ENCODE data around the gene SYT14. TPM values are rescaled to one million over a fixed set of nuclear protein-coding genes. Genes with fewer than 3 reads are reported as not detected.
"Not testable (repeated sequence)": the region's sequence is repeated elsewhere in the genome, so short reads cannot be mapped to it uniquely, and the experiment has no call there.

The SYT14 gene
- total RNA-seq, 2 experiments from 2014 or later, result not detected

GRCh38 chr1:210098356-210098755, 160.3 kb downstream of the SYT14 start:
- CTCF ChIA-PET, result no interaction called here
- POLR2A ChIA-PET, result no interaction called here

DNA sequence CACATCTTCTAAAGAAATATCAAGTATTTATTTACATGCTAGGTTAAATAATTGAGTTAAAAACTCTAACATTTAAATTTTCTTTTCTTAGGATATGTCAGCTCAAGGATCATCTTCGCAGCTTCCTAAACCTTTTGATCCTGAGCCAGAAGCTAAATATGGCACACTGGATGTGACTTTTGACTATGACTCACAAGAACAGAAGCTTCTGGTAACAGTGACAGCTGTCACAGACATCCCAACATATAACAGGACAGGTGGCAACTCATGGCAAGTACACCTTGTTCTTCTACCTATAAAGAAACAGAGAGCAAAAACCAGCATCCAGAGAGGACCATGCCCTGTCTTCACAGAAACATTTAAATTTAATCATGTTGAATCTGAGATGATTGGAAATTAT, 161.9 kb downstream of the SYT14 start:
- CTCF ChIA-PET, result no interaction called here
- POLR2A ChIA-PET, result no interaction called here

- ChIA-PET POLR2A (no interaction called here), CTCF (no interaction called here)
Observed at GRCh38 chr1:210104103-210104502, 166.1 kb downstream of the SYT14 start.

- POLR2A ChIA-PET, CTCF ChIA-PET: not testable (repeated sequence)
Observed at GRCh38 chr1:210112906-210113305, 174.9 kb downstream of the SYT14 start.

GRCh38 chr1:210117198-210117597, 179.2 kb downstream of the SYT14 start:
- ChIA-PET CTCF (no interaction called here), POLR2A (no interaction called here)

DNA sequence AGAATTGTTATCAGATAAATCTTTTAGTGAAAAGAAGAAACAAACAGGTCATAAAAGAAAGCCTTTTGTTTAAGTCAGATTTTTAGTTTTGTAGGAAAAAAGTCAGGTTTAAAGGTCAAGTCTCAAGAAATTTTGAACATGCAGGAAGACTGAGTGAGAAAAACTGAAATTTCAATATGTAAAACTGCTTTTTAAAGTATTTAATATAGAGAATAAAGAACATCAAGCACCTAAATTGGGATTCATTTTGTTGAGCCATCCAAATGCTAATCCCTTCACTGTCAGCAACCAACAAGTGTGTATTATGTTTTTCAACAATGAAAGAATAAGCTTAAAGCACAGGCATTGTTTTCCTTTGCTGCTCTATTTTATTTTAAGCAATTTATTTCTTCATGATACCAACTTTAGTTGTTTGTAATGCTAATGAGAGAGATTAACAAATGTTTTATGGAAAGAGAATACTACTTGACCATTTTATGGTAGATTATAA, 179.7 kb downstream of the SYT14 start:
- CTCF ChIA-PET, result no interaction called here
- POLR2A ChIA-PET, result no interaction called here

- CTCF ChIA-PET, result no interaction called here
- POLR2A ChIA-PET, result no interaction called here
Observed at GRCh38 chr1:210123383-210123782, 185.4 kb downstream of the SYT14 start.

- ChIA-PET CTCF (interaction anchor here (0.6 kb wide), 1 partner anchor 380 kb away, joined by 3 read pairs; no protein-coding TSS in a partner anchor), POLR2A (no interaction called here)
Observed at GRCh38 chr1:210123924-210124589, 186.0 kb downstream of the SYT14 start.

DNA sequence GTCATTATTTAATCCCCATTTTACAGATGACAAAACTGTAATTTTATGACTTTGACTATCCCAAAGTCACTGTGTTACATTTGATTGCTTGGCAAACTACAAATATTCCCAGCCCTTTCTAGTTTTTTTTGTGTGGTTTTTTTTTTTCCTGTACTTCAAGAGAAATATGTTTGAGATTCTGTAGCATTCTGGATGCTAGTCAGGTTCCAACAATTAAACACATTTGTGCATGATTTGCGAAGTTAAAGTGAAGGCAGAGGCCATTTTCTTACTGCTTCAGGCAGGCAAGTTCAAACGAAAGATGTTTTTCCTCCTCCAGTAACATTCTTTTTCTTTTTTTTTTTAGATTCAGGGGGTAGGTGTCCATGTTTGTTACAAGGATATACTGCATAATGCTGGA, 186.7 kb downstream of the SYT14 start:
- POLR2A ChIA-PET, result no interaction called here
- CTCF ChIA-PET, result interaction anchor here (0.6 kb wide), 1 partner anchor 380 kb away, joined by 3 read pairs; no protein-coding TSS in a partner anchor

GRCh38 chr1:210125143-210125542, 187.1 kb downstream of the SYT14 start:
- ChIA-PET POLR2A (no interaction called here), CTCF (no interaction called here)

DNA sequence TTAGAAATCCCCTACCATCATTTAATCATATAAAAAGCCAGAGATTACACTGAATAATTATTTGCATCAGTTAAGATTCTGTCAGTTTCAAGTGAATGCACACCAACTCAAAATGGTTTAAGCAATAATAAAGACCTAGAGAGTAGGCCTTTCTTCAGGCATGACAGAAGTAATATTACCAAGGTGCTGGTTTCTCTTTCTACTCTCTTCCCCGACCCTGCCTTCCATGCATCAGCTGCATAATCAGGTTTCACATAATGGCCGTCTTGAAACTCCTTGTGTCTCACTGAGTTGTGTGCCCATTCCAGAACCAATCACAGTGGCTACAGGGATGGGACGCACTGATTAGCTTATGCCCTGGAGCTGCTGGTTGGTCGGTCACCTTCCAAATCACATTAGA, 191.1 kb downstream of the SYT14 start:
- CTCF ChIA-PET, result no interaction called here
- POLR2A ChIA-PET, result no interaction called here

GRCh38 chr1:210129759-210130158, 191.7 kb downstream of the SYT14 start:
- POLR2A ChIA-PET, result no interaction called here
- CTCF ChIA-PET, result no interaction called here

DNA sequence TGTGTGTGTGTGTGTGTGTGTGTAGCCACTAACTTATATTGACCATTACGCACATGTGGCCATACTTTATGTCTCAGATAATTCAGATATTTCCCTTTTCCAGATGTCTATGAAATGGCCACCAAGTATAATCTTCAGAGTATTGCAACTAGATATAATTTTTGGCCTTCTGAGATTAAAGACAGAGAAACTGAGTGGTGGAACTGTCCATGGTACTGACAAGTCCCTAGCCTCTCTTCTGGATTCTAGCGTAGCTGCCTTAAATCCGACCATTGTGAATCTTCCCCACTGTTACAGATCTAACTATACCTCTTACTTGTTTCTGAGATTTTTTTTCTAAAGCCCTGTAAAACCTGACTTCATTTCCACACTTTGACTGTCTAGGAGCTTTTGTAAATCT, 194.6 kb downstream of the SYT14 start:
- CTCF ChIA-PET, result no interaction called here
- POLR2A ChIA-PET, result no interaction called here

GRCh38 chr1:210143465-210144062, 205.5 kb downstream of the SYT14 start:
- POLR2A ChIA-PET, result no interaction called here
- CTCF ChIA-PET, result interaction anchor here (0.7 to 2.1 kb wide), 3 partner anchors 158 to 257 kb away, joined by 3 to 9 read pairs (median 3); no protein-coding TSS in a partner anchor

DNA sequence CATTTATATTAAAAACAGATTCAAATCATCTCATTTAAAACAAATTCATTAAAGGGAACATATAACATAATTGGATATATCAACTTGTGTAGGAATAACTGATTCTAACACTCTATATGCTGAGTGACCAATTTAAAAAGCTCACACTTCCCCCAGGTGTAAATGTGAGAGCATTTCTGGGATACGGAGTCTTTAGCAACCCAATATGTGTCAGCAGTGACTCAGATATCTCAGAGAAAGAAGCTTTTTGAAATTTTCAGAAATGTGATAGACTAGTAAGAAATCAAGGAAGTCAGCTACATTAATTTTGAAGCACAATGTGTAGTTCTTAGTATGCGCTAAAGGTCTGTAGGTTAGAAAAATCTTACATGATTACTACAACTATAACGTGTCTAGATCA, 206.7 kb downstream of the SYT14 start:
- POLR2A ChIA-PET, result no interaction called here
- CTCF ChIA-PET, result interaction anchor here (2.1 kb wide), 1 partner anchor 167 kb away, joined by 9 read pairs; no protein-coding TSS in a partner anchor

GRCh38 chr1:210151052-210151672, 213.1 kb downstream of the SYT14 start:
- ChIA-PET CTCF (no interaction called here), POLR2A (no interaction called here)

- POLR2A ChIA-PET, result no interaction called here
Observed at GRCh38 chr1:210159211-210159610, 221.2 kb downstream of the SYT14 start.

GRCh38 chr1:210170220-210170619, 232.2 kb downstream of the SYT14 start:
- ChIA-PET CTCF (no interaction called here), POLR2A (no interaction called here)

More at GRCh38 chr1:210159211-210159610, 221.2 kb downstream of the SYT14 start:
- CTCF ChIA-PET, result no interaction called here

DNA sequence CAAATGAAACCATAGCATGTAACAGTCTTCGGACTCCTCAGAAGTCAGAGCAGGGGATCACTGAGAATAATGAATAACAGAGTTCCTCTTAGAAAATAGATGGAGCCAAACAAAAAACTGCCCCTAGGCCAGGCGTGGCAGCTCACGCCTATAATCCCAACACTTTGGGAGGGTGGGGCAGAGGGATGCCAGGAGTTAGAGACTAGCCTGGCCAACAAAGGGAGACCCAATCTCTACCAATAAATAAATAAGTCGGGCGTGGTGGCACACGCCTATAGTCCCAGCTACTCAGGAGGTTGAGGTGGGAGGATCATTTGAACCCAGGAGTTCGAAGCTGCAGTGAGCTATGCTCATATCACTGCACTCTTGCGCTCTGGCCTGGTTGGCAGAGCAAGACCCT, 236.1 kb downstream of the SYT14 start:
- CTCF ChIA-PET, result no interaction called here
- POLR2A ChIA-PET, result no interaction called here

GRCh38 chr1:210185063-210185462, 247.0 kb downstream of the SYT14 start:
- ChIA-PET CTCF (no interaction called here), POLR2A (no interaction called here)

DNA sequence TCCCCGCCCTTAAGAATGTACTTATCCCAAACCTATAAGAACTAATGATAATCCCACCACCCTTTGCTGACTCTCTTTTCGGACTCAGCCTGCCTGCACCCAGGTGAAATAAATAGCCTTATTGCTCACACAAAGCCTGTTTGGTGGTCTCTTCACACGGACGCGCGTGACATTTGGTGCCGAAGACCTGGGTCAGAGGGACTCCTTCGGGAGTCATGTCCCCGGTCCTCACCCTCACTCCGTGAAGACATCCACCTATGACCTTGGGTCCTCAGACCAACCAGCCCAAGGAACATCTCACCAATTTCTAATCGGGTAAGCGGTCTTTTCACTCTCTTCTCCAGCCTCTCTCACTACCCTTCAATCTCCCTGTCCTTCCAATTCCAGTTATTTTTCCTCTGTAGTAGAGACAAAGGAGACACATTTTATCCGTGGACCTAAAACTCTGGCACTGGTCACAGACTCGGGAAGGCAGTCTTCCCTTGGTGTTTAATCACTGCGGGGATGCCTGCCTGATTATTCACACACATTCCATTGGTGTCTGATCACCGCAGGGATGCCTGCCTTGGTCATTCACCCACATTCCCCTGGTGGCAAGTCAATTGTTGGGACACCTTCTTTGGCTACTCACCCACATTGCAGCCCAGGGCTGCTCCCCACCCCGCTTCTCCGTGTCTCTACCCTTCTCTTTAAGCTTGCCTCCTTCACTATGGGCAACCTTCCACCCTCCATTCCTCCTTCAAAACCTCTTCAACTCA, 250.0 kb downstream of the SYT14 start:
- CTCF ChIA-PET, POLR2A ChIA-PET: not testable (repeated sequence)

Measured in activated CD8-positive, alpha-beta memory T cell treated with anti-CD3 and anti-CD28 coated beads for 36 hours (primary cell).